Suppressor macrophage treated with lipopolysaccharide for 4 hours (primary cell): Measurements from ENCODE around the gene DNAJB6.
A peak's percentile ranks its signal among the peaks of the same experiment; 100 is the strongest.

Source experiments
- DNase-seq: peaks from one replicate; pipeline ENCODE4 v3.0.0-alpha.2; 2020

Gene DNAJB6

DNA sequence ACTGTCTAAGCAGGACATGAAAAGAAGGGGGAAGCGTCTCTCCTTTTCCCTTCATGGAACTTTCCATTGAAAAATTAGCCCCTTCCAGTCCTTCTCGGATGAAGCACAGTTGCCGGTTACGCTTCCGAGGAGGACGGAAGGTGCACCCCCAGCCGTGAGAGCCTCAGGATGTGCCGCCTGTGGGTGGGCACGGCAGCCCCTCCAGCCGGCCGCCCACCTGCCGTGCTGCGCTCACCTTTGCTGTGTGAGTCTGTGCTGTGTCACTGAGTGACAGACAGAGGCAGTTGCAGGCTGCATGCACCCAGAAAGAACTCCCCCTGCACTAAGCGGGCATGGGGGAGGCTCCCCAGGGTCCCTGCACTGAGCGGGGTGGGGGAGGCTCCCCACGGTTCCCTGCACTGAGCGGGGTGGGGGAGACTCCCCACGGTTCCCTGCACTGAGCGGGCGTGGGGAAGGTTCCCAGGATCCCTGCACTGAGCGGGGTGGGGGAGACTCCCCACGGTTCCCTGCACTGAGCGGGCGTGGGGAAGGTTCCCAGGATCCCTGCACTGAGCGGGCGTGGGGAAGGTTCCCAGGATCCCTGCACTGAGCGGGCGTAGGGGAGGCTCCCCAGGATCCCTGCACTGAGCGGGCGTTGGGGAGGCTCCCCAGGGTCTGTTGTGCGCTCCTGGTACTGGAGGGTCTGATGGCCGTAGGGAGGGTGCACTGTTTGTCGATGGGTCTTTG is 74.2 kb downstream of the DNAJB6 start:
- no peak for DNase-seq

DNA sequence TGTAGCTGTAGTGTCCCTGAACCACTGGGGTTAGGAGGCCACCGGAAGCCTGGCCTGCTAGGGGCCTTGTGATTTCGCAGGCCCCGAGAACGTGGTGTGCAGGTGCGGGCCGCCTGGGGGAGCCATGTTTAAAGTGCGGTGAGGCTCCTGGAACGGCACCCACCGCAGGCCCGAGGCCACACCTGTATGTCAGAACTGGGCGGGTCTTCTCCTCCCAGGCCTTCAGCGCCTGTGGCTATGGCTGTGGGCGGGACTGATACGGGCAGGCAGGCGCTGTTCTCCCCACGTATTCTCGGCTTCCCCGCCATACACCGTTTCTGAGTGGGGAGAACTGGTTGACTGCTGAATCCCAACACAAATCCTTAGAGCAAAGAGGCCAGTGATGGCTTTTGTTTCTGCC is 74.8 kb downstream of the DNAJB6 start:
- no peak for DNase-seq

DNA sequence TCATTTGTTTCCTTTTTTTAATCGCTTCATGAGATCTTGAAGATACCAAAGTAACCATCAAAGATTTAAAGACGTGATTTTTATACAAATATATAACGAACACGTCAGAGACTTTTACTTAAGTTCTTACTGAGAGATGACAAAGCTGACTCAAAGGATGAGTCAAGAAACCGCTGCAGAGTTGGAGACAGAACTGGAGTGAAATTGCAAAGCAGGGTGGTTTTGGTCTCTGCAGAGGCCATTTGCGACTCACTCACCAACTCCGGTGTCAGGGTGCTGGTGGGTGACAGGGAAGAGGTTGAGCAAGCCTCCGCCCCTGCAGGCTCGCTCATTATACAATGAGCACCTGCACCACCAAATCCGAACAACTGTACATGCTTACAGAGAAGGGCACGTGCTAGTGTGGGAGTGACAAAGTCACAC is 75.2 kb downstream of the DNAJB6 start:
- peak; percentile 51 for DNase-seq

DNA sequence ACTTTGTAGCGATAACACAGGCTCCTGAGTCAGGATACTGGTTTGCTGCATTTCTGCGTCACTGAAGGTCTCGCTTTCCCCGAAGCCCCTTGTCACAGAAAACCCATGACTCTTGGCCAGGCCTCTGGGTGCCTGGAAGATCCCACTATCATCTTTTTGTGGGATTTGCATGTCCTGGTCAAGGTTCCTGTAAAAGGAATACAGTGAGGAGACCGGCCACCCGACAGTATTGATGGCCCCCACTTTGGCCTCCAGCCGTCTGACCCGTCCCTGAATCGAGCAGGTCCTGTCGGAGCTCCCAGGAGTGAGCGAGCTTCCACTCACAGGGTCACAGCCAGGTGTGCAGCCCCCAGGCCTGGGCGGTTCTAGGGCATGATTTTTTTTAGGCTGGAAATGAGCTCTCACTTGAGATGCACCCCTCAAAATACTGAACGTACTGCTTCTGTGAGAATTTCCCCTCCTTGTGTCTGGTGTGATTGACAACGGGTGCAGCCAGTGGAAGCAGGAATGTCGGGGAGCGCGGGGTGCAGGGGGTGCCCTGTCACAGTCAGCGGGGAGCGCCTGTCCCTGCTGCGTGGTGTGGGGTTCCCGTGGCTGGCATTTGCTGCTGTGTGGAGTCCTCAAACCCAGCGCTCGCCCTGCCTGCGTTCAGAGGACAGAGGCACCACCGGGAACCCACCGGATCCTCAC is 75.8 kb downstream of the DNAJB6 start:
- no peak for DNase-seq

DNA sequence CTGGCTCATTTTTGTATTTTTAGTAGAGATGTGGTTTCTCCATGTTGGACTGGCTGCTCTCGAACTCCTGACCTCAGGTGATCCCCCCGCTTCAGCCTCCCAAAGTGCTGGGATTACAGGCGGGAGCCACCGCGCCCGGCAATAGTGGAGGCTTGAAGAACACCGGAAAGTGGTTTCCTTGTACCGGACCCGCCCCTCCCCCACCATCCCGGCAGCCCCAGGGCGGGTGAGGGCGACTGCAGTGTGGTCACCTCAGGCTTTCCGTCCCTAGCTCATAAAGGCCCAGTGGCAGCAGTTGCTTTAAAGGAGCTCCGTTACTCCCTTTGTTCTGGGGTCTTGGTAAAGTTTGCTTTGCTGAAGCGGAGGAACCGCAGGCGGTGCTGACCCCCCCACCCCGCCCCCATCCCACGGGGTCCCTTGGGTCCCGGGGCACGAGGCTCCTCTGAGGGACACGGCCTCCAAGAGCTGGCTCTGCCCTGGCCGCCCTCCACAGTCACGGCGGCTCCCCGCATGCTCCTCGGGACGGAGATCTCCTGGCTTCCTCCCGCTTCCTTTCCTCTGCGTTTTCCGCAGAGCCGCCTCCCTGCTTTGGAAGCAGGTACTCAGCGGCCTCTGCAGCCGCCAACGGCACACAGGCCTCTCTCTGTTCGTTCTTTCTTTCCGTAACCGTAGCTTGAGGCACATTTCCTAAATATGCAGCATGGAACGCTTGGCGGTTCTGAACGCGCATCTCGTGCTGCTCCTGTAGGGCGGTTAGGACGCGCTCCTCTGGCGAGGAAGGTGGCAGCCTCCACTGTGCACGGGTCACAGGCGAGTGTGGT is 77.3 kb downstream of the DNAJB6 start:
- DNase-seq: no peak

DNA sequence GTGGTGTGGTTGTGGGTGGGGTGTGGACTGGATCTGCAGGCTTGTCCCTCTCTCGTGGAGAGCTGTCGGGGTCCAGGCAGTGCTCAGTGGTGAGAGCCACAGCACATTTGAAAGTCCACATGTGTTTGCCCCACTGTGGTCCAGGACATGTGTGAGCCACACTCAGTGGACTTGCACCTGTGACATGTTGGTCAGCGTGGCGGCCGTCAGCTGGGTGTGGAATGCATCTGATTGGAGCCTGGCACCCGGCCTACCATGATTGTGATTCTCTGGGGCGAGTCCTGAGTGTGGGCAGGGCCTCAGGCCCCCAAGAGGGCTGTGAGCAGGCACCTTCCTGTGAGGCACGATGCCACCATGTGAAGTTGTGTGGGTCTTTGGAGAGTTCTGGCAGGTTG is 77.9 kb downstream of the DNAJB6 start:
- DNase-seq: no peak

DNA sequence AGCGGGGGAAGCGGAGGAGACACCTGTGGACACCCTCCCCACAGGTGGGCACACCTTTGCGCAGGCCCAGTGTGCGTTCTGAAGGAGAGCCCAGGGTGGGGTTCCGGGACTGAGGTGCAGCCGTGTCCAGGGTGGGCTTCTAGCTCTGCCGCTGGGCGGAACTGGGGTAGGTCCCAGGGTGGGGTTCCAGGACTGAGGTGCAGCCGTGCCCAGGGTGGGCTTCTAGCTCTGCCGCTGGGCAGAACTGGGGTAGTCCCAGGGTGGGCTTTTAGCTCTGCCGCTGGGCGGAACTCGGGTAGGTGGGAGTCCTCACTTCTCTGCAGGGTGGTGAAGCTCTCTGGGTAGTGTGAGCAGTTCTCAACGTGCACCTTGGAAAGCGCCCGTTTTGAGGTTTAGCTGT is 78.7 kb downstream of the DNAJB6 start:
- DNase-seq: no peak

DNA sequence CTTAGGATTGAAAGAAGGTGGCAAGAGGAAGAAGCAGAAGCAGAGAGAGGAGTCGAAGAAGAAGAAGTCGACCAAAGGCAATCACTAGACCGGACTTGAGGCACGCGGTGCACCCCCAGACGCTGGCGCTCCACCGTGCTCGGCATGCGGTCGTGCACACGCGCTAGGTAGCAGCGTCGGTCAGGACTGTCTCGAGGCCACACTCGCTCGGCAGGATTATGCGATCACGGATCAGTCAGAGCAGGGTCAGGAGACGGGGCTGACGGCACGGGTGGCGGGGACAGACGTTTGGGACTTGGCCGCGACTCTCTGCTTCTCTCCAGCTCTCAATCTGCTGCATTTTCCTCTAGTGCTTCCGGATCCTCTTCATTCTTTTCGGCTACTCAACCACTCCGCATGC is 79.2 kb downstream of the DNAJB6 start:
- no peak for DNase-seq

DNA sequence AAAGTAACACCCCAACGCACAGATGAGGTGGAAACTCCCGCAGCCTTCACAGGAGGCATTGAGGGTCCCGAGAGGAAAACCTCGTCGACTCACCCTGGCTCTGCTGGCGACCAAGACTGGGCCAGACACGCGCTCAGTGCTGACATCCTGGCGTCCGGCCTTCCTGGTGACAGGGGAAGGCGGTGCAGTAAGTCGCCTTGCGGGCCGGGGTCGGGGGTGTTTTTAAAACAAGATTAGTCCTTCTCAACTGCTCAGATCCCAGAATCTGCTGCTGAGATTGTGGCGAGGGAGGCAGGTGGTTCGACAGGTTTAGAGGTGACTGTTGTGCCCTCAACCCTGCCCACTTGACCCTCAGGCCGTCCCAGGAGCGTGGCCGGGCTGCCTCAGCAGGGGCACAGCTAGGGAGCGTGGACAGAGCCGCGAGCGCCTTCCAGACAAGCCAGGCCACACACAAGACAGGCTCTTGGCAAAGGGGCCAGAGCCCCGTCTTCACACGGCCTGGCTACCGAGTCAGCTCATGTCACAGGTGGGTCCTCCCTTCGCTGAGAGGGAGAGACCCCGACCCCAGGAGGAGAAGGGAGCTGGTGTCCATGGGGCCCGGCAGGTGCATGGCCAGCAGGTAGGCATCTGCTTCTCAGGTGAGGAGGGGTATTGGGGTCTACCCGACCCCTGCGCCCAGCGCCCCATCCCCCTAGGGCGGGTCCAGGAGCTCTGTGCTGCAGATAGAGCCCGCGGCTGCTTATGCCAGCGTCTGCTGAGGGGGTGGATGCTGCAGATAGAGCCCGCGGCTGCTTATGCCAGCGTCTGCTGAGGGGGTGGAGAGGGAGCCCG is 81.6 kb downstream of the DNAJB6 start:
- no peak for DNase-seq

DNA sequence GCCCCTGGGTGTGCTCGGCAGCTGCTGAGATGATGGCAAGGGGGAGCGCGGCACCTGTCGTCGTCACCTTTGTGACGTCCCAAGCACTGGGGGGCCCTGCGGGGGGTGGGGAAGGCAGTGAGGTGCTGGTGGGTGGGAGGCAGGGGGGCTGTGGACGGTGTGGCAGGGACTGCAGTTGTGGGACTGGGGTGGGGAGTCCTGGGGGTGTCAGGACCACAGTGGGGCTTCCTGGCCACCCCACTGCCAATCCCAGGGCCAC is 82.2 kb downstream of the DNAJB6 start:
- no peak for DNase-seq

DNA sequence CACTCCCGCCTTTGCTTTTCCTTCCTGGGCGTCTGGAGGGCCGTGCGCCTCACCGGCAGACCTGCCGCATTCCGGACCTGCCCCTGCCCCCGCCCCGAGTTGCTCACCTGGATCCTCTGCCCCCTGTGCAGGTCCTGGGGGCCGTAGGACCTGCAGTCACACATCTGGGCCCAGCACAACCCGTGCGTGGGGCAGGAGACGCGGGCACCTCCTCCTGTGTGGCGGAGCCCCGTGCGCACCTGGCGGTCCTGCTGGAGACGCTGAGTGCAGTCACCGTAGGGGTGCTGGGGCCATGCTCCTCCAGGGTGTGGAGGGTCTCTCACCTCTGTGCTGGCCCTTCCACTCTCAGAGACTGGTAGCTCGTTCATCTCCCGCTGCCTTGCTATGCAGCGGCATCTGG is 85.5 kb downstream of the DNAJB6 start:
- DNase-seq: no peak

DNA sequence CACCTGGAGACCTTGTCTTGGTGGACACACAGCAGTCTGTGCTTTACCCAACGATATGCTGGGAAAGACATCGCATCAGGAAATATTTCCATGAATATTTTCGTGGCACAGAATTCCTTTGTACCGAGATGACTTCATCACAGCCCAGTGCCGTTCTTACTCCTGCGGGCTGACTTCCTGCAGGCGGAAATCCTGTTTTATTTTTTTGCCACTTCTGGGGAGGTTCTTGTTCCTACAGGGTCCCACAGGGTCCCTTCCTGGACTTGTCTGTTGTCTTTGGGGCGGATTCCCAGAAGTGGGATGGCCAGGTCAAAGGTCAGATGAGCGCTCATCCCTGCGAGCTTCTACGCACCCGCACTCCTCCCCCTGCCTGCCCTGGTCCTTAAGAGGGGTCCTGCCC is 86.5 kb downstream of the DNAJB6 start:
- DNase-seq: no peak

DNA sequence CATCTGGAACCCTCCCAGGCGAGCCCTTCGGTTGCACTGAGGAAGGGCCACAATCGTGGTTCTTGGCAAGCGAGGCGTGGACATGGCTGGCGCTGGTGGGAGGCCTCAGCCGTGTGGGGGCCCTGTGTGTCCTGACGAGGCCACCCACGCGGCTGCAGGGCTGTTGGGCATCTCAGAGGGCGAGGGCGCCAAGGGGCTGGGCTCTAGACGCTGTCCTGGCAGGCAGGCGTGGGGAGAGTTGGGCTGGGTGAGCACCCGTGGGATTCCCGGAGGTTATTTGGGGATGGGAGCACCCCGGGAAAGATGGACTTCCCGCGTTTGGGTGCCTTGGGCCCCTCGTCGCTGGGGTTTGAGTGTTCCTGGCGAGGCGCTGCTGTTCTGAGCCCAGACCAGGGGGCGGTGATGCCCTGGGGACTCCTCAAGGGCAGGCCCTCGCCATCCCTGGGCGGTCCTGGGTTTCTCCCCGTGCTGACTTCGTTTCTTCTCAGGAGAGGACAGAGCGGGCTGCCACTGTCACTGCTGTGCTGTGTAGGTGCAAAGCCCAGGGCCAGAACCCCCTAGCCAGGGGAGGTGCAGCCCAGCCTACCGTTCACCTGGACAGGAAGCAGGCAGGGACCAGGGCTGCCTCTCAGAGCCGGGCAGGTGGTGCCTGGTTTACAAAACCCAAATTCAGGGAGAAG is 87.2 kb downstream of the DNAJB6 start:
- DNase-seq: no peak

DNA sequence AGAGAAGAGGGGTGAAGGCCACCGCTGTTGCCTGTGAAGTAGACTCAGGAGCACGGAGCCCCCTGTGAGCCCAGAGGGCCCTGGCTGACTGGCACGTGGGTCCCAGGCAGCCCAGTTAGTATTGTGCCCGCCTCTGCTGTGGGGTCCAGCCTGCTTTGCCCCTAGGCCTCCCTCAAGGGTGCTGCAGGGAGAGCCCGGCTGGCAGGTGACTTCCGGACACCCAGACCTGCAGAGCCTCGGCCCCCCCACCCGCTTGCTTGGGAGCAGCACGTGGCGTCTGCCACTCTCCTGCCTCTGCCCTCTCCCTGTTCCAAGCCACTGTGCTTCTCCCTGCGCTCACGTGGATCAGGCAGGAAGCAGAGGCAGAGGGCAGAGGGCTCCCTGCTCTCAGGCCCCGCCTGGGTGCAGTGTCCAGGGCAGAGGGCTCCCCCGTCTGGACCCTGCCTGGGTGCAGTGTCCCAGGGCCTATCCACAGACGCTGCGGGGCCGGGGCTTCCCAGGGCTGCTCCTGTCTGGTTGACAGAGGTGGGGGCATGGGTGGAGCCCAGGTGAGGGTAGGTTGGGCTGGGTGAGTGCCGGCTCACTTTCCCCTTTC is 88.4 kb downstream of the DNAJB6 start:
- DNase-seq: no peak

DNA sequence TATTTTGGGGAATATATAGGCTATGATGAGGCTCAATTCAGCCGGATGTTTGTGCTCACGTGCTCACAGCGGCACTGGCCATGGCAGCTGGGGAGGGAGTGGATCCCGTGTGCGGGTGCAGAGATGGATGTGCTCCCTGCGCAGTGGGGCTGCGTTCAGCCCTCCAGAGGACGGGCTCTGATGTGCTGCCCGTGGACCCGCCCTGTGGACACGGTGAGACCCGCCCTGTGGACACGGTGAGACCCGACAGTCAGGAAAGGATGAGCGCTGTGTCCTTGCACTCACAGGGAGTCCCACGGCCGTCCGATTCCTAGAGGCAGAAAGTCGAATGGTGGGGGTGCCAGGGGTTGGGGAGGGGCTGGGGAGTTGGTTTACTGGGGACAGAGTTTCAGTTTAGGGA is 89.0 kb downstream of the DNAJB6 start:
- DNase-seq: no peak

DNA sequence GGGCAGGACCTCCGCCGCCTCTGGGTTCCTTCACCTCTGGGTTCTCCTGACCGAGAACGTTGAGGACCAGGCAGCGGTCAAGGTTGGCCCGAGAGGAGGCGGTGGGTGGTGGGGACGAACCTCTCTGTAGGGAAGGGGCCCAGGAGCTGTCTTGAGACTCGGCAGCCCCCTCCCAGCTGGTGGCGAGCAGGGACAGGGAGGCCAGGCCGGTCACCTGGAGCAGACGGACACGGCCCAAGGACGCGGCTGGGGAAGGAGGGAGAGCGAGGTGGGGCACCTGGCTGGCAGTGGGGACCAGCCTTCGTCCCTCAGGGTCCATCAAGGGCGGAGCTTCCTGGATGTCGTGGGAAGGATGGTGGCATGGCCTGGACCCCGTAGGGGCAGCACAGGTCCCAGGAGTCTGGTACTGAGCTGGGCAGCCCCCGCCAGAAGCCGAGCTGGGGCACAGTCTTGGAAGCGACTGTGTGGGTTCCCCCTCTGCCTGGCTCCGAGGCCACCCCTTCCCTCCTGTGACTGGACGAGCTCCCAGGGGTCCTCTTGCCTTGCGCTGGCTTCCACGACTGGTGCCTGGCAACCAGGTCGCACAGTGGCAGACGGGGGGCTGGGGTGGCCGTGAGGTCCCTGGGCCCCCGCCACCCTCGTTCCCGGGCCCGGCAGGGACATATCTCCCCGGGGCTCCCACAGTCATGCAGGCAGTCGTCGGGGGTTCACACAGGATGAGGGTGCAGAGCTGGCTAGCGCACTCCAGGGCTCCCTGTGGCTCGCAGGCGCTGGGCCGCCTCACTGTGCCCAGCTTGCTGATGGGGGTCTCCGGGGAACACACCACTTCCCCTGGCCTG is 89.9 kb downstream of the DNAJB6 start:
- no peak for DNase-seq

DNA sequence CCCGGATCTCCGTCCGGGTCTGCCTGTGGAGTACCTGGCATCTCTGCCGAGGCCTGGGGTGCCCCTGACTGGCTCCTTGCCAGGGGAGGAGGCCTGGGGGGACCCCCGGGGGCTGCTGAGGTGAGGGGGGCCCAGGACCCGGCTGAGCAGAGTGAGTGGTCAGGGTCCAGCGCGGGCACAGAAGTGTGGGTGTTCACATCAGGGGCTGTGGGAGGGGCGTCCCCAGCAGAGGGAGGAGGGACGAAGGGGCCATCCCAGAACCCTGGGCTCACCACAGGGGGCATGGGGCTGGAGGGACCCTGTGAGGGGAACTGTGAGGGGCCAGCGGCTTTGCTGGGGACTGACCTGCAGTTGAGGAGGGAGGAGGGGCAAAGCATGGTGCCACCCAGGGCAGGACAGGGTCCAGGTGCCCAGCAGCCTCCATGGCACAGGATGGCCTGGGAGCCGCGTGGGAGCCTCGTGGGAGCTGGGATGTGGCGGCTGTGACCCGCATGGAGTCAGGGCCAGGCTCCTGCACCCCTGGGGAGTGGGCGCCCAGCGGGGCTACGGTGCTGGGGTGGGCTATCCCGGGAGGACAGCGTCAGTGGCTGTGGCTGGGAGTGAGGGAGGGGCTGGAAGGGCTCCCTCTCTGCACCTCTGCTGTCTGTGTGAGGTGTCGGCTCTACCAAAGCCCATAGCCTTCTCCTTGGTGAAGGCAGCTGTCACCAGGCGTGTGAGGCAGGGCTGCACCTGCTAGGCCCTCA is 91.2 kb downstream of the DNAJB6 start:
- DNase-seq: no peak

DNA sequence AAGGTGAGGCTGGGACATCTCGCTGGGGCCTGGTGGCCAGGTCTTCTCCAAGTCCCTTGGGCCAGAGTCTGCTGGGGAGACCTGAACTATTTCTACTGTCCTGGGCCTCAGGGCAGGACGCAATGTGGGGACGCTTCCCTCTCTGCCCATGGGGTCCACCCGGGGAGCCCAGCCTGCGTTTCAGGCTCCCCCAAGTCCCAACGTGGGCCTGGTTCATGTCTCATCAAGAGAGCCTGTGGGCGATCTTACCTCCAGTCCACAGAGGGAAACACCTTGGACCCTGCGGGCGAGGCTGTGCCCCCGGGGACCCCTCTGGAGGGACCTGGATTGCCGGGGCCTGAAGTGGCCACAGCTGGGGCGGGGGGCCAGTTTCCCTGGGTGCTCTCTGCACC is 91.7 kb downstream of the DNAJB6 start:
- no peak for DNase-seq

DNA sequence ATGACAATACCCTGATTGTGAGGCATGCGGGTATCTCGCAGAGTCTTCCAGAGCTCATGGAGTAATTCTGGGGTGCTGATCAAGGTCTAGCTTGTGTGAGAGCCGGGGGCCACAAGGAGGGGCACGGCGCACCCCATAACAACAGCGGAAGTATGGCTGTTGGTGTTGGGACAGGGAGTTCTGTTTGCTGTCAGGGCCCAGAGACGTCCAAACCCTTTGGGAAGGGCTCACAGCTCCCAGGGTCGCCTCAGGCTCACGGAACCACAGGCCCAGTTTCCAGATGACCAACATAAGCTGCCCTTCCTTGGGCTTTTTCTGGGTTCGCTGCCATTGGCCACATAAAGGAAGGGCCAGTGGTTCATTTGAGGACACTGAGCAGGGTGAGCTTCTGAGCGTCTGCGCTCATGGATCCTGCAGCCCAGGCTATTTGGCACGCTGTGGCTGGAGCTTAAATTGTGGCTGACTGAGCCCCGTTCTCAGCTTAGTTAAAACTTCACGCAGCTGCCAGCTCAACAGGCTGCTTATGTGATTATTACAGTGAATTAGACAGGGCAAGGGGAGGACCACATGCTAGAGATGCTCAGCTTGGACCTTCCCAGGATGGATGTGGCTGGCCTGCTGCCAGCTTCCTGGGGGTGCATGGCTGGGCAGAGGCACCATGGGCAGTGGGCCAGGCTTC is 92.3 kb downstream of the DNAJB6 start:
- no peak for DNase-seq

DNA sequence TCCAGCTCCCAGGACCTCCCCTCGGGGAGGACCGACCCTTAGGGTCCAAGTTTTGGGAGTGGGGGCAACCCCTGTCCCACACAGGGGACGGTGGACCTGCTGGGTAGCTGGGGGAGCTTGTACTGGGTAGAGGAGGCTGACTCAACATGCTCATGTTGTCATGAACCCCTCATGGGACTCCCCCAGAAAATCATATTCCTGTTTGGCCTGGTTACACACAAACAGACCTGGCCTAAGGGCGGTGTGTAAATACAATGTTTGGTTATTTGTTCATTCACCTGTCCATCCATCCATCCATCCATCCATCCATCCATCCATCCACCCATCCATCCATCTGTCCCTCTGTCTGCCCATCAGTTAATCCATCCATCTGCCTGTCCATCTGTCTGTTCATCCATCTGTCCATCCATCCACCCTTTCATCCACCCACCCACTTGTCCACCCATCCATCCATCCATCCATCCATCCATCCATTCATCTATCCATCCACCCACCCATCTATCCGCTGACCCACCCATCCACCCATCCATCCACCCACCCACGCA is 92.9 kb downstream of the DNAJB6 start:
- DNase-seq: no peak
